HG02840 (cell line): Measurements from ENCODE around the gene HOXB4.

Source experiments
- ATAC-seq: cut with Tn5 transposase; IDR thresholded peaks from one replicate; pipeline ENCODE4 v1.9.1; 2021; ENCODE audit warnings: mild to moderate bottlenecking, moderate library complexity, moderate number of reproducible peaks; ENCODE audit not compliant: unreplicated experiment, low FRiP score

Gene HOXB4

DNA sequence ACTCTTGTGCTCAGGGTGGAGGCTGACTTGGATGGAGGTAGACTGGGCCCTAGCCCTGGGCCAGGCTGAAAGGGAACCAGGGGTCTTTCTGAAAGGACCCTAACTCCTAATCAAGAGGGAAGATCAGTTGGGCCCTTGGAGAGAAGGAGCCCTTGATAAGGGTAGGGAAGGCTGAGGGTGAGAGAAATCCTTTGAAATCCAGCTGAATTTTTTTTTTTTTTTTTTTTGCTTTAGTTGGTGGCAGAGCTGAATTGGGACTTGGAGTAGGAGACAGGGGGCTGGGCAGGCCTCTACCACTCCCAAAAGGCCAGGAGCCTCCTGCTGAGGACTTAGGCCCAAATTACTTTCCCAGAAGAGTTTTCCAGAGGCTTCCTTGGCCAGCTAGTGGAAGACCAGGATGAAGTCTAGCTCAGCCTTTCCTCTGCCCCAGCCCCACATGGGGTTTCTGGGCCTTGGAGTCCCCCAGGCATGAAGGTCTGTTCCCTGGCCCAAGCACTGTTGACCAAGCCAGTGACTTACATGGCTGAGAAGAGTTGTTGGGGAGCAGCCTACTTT lies 12.5 kb upstream of the HOXB4 start:
- no peak for ATAC-seq

DNA sequence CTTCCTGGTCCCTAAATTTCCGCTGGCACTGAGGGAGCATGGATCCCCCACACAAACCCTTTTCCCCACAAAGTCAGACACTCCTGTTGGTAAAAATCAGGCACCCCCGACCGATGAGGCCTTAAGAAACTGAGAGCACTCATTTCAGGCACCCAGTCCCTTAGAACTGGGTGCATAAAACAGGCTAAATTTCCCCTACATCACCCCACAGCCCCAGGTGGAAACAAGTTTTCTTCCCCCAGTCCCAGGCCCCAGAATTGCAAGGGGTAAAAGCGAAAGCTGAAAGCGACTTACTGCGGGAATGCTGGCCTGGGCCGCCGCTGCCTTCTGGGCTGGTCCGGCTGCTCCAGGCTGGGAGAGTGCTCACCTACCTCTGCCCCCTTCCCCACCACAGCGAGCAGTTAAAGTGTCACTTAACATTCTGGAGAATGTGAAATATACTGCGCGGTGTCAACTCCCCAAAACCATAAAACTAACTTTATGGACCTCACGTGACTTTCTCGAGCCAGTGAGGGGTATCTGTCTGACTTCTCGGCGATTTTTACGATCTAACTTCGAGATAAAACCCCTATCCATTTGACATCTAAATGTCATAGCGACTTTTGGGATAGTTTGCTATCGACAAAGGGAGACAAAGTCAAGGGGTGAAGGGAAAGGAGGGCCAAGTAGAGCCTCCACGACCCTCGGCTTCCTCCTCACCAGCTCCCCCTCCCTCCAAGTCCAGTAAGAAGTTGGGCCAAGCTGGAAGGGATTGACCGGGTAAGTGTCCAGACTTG lies 11.9 kb upstream of the HOXB4 start, which contains the start of gene HOXB3:
Gene HOXB3, minus strand, starts transcription at position 411 of the 776 bp plus-strand sequence. CDS start 37,767 bp downstream, outside the sequence.
- no peak for ATAC-seq

- ATAC-seq, result no peak
Measured at GRCh38 chr17:48589060-48589830, 11.1 kb upstream of the HOXB4 start.

DNA sequence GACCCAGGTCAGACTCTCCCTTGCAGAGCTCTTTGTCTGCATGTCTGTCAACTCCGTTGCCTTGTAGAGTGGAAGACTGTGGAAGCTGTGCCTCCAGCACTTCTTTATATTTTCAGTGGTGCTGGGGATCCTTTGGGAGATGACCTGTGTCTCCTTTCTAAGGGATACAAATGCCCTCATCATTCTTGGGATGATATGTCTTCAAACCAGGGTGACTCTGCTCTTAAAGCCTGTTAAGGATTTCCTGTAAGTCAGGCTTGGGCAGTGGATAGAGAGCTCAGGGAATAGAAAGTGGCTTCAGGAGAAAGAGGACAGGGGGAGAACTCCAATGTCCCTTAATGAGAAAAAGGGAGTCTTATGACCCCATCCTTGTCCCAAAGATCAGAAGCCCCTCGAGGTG lies 10.4 kb upstream of the HOXB4 start:
- ATAC-seq, result no peak

DNA sequence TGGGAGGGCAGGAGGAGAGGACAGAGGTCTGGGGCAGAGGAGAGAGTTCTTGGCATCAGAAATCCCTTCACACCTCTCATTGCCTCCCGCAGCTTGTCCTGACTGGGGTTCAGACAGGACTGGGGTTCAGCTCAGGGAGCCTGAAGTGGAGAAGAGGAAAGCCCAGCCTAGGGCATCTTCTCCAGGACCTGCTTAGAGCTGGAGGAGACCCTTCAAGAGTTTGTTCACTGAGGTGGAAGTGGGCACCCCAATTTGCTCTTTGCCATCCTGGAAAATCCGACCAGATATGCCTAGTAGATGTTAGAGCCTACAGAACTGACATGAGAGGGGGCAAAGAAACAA lies 9.9 kb upstream of the HOXB4 start:
- no peak for ATAC-seq

GRCh38 chr17:48587276-48588073 lies 9.3 kb upstream of the HOXB4 start:
- no peak for ATAC-seq

- ATAC-seq, result no peak
Measured at GRCh38 chr17:48586355-48587258, 8.5 kb upstream of the HOXB4 start.

DNA sequence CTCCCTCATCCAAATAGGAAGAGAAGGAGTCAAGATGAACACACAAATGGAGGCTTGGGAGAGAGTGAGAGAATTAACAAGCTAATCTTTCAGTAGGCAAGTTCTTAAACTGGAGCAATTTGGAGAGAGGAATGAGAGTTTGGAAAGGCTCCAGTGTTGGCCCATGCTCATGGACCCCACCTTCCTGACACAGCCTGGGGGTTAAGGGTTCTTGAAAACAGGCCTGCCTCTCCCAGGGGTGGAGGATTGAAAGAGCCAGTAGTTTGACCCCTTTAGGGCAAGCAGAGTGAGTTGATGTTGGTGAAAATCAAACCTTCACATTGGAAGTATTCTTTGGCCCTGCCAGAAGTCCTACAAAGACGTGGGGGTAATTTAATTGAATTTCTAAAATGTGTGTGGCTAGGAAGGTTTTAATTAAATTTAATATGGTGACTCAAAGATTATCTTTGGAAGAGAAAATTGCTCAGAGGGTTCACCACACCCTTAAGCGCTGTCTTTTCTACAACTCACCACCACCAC lies 6.1 kb upstream of the HOXB4 start:
- no peak for ATAC-seq

DNA sequence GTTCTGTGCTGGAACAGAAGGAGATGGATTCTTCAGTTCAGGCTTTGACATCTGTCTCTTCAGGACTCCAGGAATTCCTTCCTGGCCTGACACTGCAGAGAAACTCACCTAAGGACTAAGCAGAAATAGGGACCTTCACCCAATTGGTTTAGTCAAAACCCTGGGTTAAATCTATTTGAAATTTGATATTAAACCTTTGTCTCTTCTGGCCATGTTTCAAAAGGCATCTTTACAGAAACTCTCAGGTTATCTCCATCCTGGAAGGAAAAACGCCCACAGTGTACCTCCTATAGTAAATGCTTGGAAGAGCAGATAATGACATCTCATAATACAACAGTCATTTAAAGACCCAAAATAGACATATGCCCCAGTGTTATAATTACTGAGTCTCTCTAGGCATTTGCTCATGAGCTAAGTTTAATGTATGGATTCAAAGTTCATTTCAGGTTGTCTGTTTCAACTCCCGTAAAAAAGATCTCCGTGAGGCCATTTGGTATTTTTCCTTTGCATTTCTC lies 5.6 kb upstream of the HOXB4 start:
- ATAC-seq, result no peak

DNA sequence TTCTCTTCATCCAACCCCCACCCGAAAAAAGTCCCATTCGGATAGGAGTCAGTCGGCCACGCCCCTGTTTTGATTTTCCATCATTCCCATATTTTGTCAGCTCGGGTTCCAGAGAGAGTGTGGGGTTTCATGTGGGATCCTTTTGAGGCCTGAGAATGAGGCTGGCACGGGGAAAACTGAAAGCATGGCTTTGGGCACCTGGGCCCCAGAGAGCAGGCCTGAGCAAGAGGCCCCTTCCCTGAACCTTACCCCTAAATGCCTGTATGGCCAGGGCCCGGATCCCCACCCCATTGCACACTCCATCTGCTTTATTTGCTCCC lies 4.6 kb upstream of the HOXB4 start:
- ATAC-seq, result no peak

DNA sequence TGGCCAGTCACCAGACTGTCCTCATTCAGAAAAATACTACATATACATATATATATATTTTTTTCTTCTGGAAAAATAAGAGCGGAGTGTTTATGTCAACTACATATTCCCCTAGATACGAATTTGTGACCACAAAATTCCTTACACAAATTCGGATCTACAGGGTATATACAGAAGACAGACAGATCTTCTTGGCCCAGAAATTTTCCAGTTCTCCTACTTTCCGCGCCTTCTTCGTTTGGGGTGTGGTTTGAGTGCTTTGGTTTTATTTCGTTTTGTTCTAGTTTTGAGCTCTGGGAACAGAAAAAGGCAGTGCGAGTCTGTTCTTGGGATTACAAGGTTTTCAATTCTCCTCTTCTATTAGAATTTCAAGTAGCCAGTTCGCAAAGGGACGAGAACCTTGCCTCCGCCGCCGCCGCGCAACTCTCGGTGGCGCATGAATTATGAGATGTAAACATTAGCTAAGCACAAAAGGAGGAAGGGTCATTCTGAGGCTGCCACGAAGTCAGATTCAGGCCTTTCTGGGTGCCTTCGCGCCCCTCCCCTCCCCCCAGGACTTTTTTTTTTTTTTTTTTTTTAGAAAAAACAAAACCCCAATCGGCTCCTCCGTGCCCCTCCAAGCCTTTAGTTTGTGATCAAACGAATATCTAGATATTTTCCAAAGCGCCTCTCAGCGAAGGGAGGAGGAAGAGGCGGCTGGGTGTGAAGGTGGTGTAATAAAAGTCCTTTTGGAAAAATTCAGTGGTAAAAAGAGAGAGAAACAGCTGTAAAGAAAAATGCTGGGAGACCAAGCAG lies 1.8 kb upstream of the HOXB4 start:
- ATAC-seq, result no peak

DNA sequence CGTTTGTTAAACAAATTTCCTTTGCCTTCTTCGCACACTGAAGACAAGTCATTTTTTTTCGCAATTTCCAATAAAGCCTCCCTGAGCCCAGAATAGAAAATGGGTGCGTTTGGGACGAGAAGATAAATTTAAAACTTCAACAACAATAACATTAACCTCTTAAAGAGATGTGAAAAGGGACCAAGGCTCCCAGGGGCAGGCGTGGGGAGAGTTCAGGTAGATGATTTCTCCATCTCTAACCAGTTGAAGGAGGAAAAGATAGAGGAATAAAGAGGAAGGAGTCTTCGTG lies 1.3 kb upstream of the HOXB4 start:
- no peak for ATAC-seq

- ATAC-seq, result no peak
Measured at GRCh38 chr17:48578616-48579470, 693 bp upstream of the HOXB4 start.

- no peak for ATAC-seq
Measured at GRCh38 chr17:48577330-48577945, 712 bp downstream of the HOXB4 start.

GRCh38 chr17:48576479-48577309 lies 1.5 kb downstream of the HOXB4 start:
- no peak for ATAC-seq

DNA sequence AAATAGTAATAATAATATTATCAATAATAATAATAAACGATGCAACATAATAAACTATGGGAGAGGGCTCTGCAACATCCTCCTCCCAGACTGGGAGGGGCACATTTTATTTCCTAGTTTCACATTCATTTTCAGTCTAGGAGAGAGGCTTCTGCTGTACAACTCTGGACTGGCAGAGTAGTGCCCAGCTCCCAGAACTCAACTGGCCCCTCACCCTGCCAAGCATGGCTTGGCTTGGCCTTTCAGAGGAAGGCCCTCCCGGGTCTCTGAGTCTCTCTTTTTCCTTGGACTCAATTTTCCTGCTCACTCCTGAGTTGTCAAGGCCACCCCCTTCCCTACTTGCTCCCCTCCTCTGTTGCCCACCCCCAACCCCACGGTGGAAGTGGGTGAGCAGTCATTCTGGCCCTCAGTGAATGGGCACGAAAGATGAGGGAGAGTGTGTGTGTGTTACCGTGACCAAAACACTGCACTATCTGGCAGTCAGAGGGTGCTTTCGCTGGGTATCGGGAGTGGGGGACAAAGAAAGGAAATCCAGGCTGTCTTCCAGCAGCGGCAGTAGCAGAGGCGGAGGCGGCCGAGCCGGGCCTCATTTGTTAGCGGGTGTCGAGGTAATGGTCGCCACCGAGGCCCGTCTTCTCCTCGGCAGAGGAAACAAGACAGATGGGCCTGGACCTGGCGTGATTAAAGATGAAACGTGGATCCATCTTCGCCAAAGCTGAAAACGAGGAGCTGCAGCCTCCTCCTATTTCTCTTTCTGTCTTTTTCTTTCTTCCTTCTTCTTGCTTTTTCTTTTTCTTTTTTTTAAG lies 2.3 kb downstream of the HOXB4 start:
- ATAC-seq, result no peak
